H1 (cell line): ENCODE measurements around the gene CHRNA4. TPM values are rescaled to one million over a fixed set of nuclear protein-coding genes. Genes with fewer than 3 reads are reported as not detected.

Experiments used
- POLR2A ChIP-seq, 2 experiments: IDR thresholded peaks; 1 replicate in 1 of 2; 2 replicates in 1 of 2; pipeline ENCODE4 v1.6.1; 2011; ENCODE audit warnings: low read depth in 2 of 2, low read length in 2 of 2, mild to moderate bottlenecking in 2 of 2; ENCODE audit errors: control extremely low read depth in 1 of 2
- polyA plus RNA-seq, 7 experiments: library from polyadenylated mRNA; depleted of rRNA in 3 of 7; stranded (reverse) in 5 of 7; unstranded in 2 of 7; fragments of >200 nt in 5 of 7; fragments of 200-250 nt in 2 of 7; gene quantifications; 1 replicate in 5 of 7; 2 replicates in 1 of 7; 4 replicates in 1 of 7; pipeline versions ENCODE4 v1.2.1 to v1.2.3, GENCODE V29; 2011 to 2013; ENCODE audit warnings: missing spikeins in 2 of 7, mixed read lengths in 2 of 7
- total RNA-seq: library from RNA; stranded (reverse); fragmentation: NEBNext Ultra II Directional; extraction: Animal tissue kit (Norgen Biotek cat#: 25700); gene quantifications from 2 replicates; pipeline ENCODE4 v1.2.1, GENCODE V29; 2021

Gene CHRNA4
- total and polyA plus RNA-seq, 2 of the 8 experiments (the other 6 are each of a cell fraction or from before 2014, with no cell fraction given): 4.3 to 5.7 TPM

GRCh38 chr20:63344616-63345327 is 16.4 kb downstream of the CHRNA4 start (continued):
- no peak for TF ChIP-seq POLR2A (IDR thresholded peaks at IDR 0.05; ENCODE audit: control extremely low read depth in 1 of 2, low read depth in 2 of 2, low read length in 2 of 2)
